Fibroblast of upper back skin (primary cell): ENCODE data around the gene KRT6A.
A peak's percentile ranks its signal among the peaks of the same experiment; 100 is the strongest.

Experiments used
- DNase-seq: peaks from one replicate; pipeline ENCODE4 v3.0.0-alpha.2; 2013

The KRT6A gene

GRCh38 chr12:52493172-52493571, at the start of gene KRT6A:
Gene KRT6A (minus strand): TSS chr12:52493257. CDS start chr12:52493188, 69 bp downstream.
- DNase-seq, result no peak

GRCh38 chr12:52542157-52542556, 49.1 kb upstream of the KRT6A start:
- no peak for DNase-seq

GRCh38 chr12:52541709-52542108, 48.7 kb upstream of the KRT6A start:
- no peak for DNase-seq

GRCh38 chr12:52540531-52540930, 47.5 kb upstream of the KRT6A start:
- DNase-seq, result no peak

- DNase-seq, result no peak
Measured at GRCh38 chr12:52539821-52540173, 46.7 kb upstream of the KRT6A start.

- peak; percentile 77 for DNase-seq
Measured at GRCh38 chr12:52539083-52539820, 46.2 kb upstream of the KRT6A start.

- no peak for DNase-seq
Measured at GRCh38 chr12:52537101-52537500, 44.0 kb upstream of the KRT6A start.

- no peak for DNase-seq
Measured at GRCh38 chr12:52535574-52535973, 42.5 kb upstream of the KRT6A start.

GRCh38 chr12:52534482-52534881, 41.4 kb upstream of the KRT6A start:
- no peak for DNase-seq

GRCh38 chr12:52533686-52534470, 40.8 kb upstream of the KRT6A start:
- no peak for DNase-seq

GRCh38 chr12:52532636-52533035, 39.6 kb upstream of the KRT6A start:
- DNase-seq, result no peak

GRCh38 chr12:52531566-52532300, 38.7 kb upstream of the KRT6A start:
- no peak for DNase-seq

GRCh38 chr12:52530905-52531304, 37.8 kb upstream of the KRT6A start:
- no peak for DNase-seq

- no peak for DNase-seq
Measured at GRCh38 chr12:52530366-52530765, 37.3 kb upstream of the KRT6A start.

- no peak for DNase-seq
Measured at GRCh38 chr12:52529846-52530245, 36.8 kb upstream of the KRT6A start.

- DNase-seq, result no peak
Measured at GRCh38 chr12:52529417-52529816, 36.4 kb upstream of the KRT6A start.

- DNase-seq, result no peak
Measured at GRCh38 chr12:52528641-52529143, 35.6 kb upstream of the KRT6A start.

- no peak for DNase-seq
Measured at GRCh38 chr12:52527121-52527800, 34.2 kb upstream of the KRT6A start.

- DNase-seq, result no peak
Measured at GRCh38 chr12:52526511-52526951, 33.5 kb upstream of the KRT6A start.

GRCh38 chr12:52525661-52526499, 32.8 kb upstream of the KRT6A start:
- no peak for DNase-seq

- no peak for DNase-seq
Measured at GRCh38 chr12:52524898-52525591, 32.0 kb upstream of the KRT6A start.
